Caki2 (cell line): Measurements from ENCODE around the gene ARHGAP5. TPM values are rescaled to one million over a fixed set of nuclear protein-coding genes. Genes with fewer than 3 reads are reported as not detected.

Experiments used
- DNase-seq: peaks from one replicate; pipeline ENCODE4 v3.0.0-alpha.2; 2015; ENCODE audit warnings: low read depth
- in situ Hi-C: cut with HindIII; loops from 2 replicates; pipeline ENCODE4 v1.10.0; 2016; ENCODE audit warnings: low sequenced_read_pairs, low pct_unique_long_range_greater_than_20kb, mixed read lengths
- total RNA-seq: library from RNA; depleted of rRNA; stranded (reverse); fragments of >200 nt; shearing (Covaris generic); gene quantifications from 2 replicates; pipeline ENCODE4 v1.2.3, GENCODE V29; 2014; ENCODE audit warnings: low replicate concordance; rRNA removed

Gene ARHGAP5, protein sequence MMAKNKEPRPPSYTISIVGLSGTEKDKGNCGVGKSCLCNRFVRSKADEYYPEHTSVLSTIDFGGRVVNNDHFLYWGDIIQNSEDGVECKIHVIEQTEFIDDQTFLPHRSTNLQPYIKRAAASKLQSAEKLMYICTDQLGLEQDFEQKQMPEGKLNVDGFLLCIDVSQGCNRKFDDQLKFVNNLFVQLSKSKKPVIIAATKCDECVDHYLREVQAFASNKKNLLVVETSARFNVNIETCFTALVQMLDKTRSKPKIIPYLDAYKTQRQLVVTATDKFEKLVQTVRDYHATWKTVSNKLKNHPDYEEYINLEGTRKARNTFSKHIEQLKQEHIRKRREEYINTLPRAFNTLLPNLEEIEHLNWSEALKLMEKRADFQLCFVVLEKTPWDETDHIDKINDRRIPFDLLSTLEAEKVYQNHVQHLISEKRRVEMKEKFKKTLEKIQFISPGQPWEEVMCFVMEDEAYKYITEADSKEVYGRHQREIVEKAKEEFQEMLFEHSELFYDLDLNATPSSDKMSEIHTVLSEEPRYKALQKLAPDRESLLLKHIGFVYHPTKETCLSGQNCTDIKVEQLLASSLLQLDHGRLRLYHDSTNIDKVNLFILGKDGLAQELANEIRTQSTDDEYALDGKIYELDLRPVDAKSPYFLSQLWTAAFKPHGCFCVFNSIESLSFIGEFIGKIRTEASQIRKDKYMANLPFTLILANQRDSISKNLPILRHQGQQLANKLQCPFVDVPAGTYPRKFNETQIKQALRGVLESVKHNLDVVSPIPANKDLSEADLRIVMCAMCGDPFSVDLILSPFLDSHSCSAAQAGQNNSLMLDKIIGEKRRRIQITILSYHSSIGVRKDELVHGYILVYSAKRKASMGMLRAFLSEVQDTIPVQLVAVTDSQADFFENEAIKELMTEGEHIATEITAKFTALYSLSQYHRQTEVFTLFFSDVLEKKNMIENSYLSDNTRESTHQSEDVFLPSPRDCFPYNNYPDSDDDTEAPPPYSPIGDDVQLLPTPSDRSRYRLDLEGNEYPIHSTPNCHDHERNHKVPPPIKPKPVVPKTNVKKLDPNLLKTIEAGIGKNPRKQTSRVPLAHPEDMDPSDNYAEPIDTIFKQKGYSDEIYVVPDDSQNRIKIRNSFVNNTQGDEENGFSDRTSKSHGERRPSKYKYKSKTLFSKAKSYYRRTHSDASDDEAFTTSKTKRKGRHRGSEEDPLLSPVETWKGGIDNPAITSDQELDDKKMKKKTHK (N-terminal part only)
- 55.2 and 59.1 TPM in 2 replicates for total RNA-seq

DNA sequence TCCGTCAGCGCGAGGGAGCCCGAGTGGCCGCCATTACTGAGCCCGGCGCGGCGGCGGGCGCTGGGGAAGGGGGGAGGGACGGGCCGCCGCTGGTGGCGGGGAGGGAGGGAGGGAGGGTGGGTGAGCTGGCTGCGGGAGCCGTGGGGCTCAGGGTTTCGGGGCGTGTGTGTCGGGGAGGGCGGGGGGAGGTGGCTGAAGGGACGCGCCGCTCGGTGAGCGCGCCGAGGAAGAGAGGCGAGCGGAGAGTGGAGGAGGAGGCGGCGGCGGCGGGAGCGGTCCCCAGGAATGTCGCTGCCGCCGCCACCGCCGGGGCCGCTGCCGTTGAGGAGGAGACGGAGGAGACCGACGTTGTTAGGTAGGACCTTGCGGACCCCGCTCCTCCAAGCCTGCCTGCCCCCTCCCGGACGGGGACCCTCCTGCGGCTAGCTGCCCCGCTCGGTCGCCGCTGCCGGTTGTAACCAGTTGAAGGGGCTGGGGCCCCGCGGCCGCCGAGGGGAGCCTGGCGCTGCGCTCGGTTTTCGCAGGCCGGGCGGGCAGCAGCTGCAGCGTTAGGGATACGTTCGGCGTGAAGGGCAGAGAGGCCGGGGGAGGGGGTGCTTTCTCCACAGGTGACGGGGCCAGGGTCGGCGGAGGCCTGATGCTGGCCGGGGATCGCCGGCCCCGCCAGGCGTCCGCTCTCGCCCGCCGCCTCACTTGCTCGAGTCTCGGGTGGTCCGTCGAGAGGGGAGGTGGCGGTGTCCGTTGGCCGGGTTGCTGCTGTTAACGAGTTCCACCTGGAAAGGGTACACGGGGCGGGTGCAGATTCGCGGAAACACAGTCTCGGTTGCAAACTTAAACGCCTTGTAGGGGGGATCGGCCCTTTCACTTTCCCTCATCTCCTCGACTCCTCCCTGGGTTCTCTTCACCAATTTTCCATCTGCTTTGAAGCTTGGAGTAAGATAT lies at the start of gene ARHGAP5:
TSS of gene ARHGAP5 (plus strand) at position 224 of the 942 bp plus-strand sequence. CDS start 13,366 bp downstream, outside the sequence.
- DNase-seq, result peak; percentile 52
- in situ Hi-C loops, result no loop called here

DNA sequence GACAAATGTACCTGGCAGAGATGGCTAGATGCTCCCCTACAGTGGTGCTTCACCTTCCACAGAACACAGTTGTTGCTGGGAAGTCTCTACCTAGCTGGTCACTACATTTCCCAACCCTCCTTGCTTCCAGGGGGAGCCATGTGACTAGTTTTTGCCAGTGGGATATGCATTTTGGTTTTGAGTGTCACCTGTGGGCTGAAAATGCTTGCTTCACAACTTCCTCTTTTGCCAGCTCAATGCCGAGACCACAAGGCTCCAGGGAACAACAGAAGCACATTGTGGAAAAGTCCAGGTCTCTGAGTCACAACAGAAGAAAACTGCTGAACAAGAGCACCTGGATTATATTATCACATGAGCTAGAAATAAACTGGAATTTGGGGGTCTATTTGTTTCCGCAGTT lies 48.5 kb upstream of the ARHGAP5 start:
- no peak for DNase-seq
- in situ Hi-C loops, result no loop called here

DNA sequence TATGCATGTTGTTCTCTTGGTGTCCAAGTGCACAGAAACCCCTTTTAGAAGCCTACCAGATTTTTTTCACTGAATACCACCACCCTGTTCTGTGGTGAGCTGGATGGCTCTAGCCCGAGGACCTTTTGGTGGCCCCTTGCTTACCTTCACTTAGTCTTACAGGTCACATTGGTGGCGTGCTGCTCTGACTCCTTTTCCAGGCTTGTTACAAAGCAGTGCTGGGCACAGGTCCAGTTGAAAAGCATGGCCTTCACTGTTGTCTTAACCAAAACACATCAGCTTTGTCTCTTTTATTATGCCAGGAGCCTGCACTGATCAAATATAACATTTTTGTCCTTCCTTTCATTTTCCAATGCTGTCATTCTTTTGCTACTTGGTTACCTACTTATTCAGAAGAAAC lies 43.6 kb upstream of the ARHGAP5 start:
- in situ Hi-C loops, result no loop called here
- no peak for DNase-seq

DNA sequence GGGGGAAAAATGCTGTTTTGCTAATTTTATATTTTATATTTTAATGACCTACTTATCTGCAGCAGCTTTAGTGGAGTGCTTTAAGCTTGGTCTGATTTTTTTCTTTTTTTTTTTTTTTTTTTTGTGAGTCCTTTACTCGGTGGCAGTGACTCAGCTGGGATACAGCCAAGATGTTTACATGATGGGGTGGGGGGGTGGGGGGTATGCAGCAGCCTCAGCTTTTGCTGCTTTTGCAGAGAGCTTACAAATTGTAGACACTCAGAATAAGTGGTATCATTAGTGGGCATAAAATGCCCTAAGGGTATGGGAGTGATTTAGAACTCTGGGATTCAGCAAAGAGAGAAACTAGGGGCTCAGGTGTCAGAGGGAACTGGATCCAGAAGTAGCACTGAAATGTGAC lies 38.2 kb upstream of the ARHGAP5 start:
- in situ Hi-C loops, result no loop called here
- no peak for DNase-seq

DNA sequence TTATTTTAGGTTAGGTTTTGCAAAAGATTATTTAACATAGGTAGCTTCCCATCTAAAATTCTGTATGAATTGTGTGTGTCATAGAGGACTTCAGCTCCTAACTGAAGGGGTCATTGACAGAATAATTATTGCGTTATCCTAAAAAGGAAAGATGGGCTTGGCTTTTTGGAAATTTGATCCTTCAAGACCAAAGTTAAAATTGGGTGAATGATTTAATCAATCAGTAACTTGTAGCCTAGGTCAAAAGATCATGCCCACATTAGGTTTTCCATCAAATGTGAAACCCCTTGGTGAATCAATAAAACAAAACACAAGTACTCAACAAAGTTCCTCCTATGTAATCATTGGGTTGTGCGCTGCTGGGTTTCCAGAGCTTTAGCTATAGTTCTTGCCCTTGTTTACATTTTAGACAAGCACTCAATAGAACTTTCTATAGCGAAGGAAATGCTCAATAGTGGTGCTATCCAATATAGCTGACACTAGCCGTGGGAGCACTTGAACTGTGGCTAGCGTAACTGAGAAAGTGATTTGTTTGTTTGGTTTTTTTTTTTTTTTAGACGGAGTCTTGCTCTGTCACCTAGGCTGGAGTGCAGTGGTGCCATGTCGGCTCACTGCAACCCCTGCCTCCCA lies 37.6 kb upstream of the ARHGAP5 start:
- in situ Hi-C loops, result no loop called here
- DNase-seq, result no peak

DNA sequence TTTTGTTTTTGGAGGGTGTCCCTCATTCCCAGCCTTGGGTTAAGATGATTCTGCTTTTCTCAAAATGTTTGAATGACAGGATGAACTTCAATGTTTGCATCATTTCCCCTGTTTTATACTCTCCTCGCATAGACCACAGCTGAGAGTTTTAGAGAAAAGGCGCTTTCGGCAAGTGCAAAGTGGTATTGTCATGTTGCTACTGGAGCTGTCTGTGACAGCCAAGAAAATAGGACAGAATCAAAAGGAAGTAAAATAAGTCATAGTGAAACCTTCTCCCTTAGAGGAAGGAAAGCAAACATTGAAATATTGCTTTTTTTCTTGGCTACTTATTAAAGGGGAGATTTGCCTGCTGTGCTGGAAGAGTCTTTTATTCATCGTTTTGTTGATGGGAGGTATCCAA lies 33.5 kb upstream of the ARHGAP5 start:
- in situ Hi-C loops, result no loop called here

DNA sequence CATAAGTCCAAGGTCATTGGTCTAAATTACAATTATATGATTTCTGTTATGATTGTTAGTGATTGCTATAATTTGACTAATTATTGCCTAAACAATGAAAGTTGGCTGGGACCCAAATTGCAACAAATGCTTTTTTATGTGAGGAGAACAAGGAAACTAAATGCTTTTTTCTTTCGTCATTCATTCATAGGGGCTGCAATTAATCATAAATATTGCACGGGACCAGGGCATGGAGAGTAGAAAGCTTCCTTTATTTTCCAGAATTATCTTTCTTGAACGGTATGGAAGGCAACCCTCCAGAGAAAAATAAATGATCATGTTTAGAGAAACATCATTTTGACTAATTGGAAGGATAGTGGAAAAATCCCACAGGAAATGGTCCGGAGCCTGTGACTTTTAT lies 32.6 kb upstream of the ARHGAP5 start:
- no peak for DNase-seq
- in situ Hi-C loops, result no loop called here

More for the DNA sequence above, 33.5 kb upstream of the ARHGAP5 start:
- DNase-seq, result no peak

DNA sequence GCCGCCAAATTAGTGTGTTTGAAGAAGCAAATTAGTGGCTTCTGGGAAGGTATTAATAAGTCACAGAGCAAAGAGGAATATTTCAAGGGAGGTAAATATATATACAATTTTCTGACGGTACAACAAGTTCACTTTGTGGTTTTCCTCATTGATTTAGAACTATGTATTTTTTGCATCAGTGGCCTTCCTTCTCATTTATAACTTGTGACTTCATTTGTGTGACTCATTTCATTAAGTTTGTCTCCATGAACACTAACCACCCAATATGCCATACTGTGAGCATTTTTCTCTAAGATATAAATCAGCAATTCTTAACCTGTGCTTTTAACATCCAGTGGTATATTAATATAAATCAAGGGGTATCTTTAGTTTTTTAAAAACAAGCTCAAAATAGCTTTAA lies 29.3 kb upstream of the ARHGAP5 start:
- DNase-seq, result no peak
- in situ Hi-C loops, result no loop called here

DNA sequence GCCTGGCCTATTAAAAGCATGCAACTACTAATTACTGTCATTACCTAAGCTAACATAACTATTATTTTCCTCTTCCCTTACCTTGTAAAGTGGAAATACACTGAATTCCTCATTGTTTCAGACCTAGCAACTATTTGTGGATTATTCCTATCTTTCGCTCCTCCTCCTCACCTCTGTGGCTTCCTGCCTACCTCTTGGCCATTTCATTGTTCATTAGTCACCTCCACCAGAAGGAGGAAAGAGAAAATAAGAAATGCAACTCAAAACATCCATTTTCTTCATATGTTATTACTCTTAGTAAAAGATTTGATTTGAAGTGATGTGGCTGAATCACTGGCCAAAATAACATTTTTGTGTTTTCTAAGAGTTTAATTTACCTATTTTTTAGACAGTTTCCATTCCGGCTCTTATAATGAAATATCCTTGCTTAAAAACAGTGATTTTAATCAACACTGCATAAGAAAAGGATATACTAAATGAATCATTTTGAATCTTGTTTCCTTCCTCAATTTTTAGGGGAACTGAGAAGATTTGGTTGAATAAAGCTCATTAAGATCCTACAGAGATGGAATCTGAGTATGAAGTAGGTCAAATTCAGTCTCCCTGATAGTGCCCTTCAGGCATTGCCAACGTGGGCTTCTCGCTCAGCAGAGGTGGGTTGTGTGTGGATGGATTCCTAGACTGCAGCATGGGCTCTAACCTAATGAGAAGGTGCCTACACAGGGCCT lies 27.6 kb upstream of the ARHGAP5 start:
- in situ Hi-C loops, result no loop called here
- DNase-seq, result no peak

DNA sequence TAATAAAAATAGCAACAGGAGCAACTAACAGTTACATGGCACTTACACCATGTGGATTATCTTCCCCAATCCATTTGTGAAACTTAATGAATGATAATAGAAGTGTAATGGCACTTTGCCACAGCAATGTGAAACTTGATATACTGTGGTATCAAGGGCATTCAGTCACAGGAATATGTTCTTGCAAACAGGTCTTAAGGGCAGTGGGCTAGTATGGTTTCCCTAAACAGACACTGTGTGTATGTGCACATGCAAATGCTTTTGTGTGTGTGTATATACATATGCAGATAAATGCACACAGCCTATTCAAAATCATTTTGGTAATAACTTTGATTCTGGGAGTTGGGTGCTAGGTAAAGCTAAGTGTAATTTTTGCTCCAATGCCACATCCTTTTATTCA lies 26.2 kb upstream of the ARHGAP5 start:
- no peak for DNase-seq
- in situ Hi-C loops, result no loop called here

DNA sequence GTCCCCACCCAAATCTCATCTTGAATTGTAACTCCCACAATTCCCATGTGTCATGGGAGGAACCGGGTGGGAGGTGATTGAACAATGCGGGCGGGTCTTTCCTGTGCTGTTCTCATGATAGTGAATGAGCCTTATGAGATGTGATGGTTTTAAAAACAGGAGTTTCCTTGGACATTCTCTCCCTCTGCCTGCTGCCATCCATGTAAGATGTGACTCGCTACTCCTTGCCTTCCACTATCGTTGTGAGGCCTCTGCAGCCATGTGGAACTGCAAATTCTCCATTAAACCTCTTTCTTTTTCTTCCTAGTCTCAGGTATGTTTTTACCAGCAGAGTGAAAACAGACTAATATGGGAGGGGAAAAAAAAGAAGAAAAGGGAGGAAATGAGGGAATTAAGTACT lies 22.6 kb upstream of the ARHGAP5 start:
- no peak for DNase-seq
- in situ Hi-C loops, result no loop called here

DNA sequence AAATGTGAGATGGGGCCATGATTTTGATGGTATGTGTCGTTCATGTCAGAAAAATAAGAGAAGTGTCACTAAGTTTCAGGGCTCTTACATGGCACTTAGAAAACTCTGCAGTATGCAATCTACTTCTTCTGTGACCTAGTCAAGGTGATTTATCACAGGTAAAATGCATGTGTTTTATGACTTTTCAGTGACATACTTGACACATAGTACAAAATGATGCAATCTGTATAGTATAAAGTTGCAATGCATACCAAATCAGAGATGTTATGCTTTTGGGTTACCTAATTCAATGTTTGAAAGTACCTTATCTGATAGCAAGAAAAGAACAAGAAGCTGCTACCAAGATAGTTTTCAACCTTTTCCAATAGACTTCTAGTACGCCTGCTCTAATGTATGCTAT lies 21.9 kb upstream of the ARHGAP5 start:
- no peak for DNase-seq
- in situ Hi-C loops, result no loop called here

DNA sequence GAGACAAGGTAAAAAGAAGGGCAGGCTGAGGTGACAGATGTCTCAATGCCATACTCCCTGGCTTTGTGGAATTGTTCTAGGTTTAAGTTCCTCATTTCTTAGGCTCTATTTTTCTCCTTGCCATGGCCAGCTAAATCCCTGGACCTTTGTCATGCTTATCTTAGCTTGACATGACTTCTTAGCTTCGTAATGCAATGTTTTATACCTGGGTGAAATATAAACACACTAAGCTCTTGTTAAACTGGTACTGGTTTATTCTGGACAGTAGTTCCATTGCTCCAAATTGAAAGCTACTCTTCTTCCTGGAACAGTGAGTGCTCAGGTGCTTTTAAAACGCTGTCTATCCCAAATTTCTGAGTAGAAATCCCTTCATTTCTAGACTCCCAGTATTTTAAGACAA lies 17.4 kb upstream of the ARHGAP5 start:
- in situ Hi-C loops, result no loop called here
- no peak for DNase-seq

DNA sequence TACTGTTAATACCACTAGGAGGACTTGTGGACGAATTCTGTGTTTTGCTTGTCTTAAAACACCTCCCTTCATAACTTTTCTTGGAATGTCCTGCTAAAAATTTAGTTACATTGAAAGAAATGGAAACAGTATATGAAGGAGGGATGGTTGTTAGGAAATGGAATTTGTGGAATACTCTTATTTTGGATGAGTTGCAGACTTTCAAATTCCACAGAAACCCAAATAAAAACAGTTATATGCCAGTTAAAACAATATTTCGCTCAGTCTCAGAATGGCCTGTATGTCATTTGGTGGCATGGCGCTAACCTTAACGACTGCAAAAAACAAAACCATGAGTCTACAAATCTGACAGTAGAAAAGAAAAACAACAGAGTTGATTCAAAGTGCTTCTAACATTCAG lies 12.2 kb upstream of the ARHGAP5 start:
- in situ Hi-C loops, result no loop called here
- DNase-seq, result no peak

DNA sequence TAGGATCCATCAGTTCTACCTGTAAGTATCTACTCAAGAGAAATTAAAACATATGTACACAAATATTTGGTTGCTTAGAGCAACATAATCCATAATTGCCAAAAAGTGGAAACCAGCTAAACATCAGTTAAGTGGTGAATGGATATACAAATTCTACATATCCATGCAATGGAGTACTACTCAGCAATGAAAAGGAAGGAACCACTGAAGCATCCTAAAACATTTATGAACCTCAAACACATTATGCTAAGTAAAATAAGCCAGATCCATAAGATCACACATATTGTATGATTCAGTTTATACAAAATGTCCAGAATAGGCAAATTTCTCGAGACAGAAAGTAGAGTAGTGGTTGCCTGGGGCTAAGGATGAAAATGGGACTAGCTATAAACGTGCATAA lies 8.4 kb upstream of the ARHGAP5 start:
- in situ Hi-C loops, result no loop called here
- no peak for DNase-seq

DNA sequence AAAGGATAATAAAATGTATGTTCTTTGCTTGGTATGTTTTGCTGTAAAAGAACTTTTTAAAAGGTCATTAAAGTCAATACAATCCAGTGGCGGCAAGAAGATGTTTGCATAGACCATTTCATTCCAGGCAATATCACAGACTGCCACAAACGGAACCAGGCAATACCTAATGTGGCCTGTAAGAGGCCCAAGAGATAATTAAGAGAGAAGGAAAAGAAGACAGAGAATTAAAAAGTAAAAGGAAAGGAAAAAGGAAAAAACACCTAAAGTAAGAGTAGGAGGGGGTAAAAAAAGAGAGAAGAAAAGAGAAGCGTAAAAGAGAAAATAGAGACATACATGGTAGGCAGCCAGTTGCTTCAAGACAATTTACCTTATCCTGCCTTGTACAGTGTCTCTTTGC lies 6.8 kb upstream of the ARHGAP5 start:
- no peak for DNase-seq
- in situ Hi-C loops, result no loop called here

DNA sequence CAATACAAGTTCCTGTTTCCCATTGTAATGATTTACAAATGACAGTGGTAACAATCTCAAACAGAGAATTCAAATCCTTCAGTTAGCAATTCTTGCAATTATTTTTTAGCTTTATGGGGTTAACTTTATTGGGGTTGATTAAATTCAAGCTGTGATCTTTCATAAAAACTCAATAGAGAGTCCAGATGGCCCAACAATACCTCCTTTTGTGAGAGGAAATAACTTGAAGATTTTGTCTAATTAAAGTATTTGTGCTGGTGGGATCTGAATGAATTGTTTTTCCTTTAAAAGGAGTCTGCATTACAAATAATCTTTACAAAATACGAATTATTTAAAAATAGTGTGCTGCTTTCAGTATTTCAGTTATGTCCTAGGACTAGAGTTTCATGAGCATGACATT lies 4.4 kb upstream of the ARHGAP5 start:
- no peak for DNase-seq
- in situ Hi-C loops, result no loop called here
